GM12864 (cell line): ENCODE data around the gene RANBP10.
"Not testable (repeated sequence)": the region's sequence is repeated elsewhere in the genome, so short reads cannot be mapped to it uniquely, and the experiment has no call there.

Source experiments
- DNase-seq: peaks from one replicate; pipeline ENCODE4 v3.0.0-alpha.2; 2011; ENCODE audit warnings: low read depth
- H3K4me3 ChIP-seq: 2 replicates; pipeline ENCODE4 v1.5.1; 2011; ENCODE audit warnings: mild to moderate bottlenecking, low read depth, low read length, control low read depth
- CTCF ChIP-seq: IDR thresholded peaks from 2 replicates; pipeline ENCODE4 v1.5.1; 2011; ENCODE audit warnings: low read depth, mild to moderate bottlenecking, moderate library complexity, low read length, control low read depth, inconsistent platforms; ENCODE audit errors: missing control alignments

The RANBP10 gene

GRCh38 chr16:67760206-67760955, 46.0 kb downstream of the RANBP10 start:
- TF ChIP-seq CTCF = no peak
- DNase-seq = no peak
- no peak overlapping the region for H3K4me3 ChIP-seq

GRCh38 chr16:67758966-67759365, 47.4 kb downstream of the RANBP10 start:
- DNase-seq = no peak
- TF ChIP-seq CTCF = no peak
- no peak overlapping the region for H3K4me3 ChIP-seq

GRCh38 chr16:67758006-67758405, 48.4 kb downstream of the RANBP10 start:
- no peak overlapping the region for H3K4me3 ChIP-seq
- DNase-seq = no peak
- no peak for TF ChIP-seq CTCF

- DNase-seq = no peak
- H3K4me3 ChIP-seq = no peak overlapping the region
- no peak for TF ChIP-seq CTCF
These were observed 53.7 kb downstream of the RANBP10 start for GRCh38 chr16:67752641-67753040.

GRCh38 chr16:67751331-67751730, 55.0 kb downstream of the RANBP10 start:
- not testable (repeated sequence) for DNase-seq, H3K4me3 ChIP-seq

DNA sequence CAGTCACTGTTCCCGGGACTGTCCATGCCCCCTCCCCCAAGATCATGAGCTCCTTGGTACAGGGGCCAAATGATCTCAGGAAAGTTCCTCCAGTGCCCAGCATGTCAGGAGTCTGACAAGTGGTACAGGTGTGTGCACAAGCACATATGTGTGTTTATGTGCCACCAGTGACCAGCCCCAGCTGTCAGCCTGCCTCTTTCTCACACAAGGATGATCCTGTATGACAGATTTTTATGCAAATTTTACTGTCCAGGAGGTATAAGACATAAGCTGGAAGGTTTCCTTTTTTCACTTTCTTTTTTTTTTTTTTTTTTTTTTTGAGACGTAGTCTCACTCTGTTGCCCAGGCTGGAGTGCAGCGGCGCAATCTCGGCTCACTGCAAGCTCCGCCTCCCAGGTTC, 55.9 kb downstream of the RANBP10 start:
- TF ChIP-seq CTCF = no peak
- no peak overlapping the region for H3K4me3 ChIP-seq
- DNase-seq = peak; percentile 31

DNA sequence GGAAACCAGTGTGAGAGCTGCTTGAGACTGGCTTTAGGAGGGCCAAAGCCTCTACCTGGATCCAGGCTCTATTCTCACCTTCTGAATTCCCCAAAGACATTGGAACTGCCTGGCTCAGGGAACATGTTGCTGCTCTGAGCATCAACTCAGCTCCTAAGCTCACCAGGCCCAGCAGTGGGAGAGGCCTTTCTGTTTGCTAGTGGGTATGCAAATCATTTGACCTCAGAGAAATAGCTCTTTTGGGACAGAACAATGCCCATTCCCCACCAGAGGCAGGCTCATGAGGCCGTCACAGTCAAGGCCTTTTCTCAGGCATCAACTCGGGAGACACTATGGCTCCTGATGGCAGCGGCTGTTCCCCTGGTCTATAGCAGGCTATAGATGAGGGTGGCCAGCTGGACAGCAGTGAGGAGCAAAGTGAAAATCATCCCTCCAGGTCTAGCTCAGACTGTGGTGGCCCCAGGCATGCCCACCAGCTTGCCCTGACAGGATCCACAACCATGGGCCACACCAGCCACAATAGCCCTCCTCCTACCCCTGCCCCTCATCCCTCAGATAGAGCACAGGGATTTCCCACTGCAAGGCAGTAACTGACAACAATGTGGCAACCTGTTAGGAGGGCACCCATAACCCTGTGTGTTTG, 56.8 kb downstream of the RANBP10 start:
- DNase-seq = no peak
- TF ChIP-seq CTCF = no peak
- H3K4me3 ChIP-seq = no peak overlapping the region
